PC-9 (cell line): Measurements from ENCODE around the gene FBF1.

Experiments
- EZH2 ChIP-seq: fragments of 200-600 bp; sonication (generic); IDR thresholded peaks from 2 replicates; pipeline ENCODE4 v1.8.0; 2017; ENCODE audit warnings: antibody characterized with exemption, low read depth
- TF ChIP-seq, protein P1 (sequence below): fragments of 200-600 bp; sonication (generic); conservative IDR thresholded peaks from 2 replicates; pipeline ENCODE4 v1.6.1; 2017; ENCODE audit warnings: mixed run types, antibody characterized with exemption, mild to moderate bottlenecking, moderate library complexity

DNA sequence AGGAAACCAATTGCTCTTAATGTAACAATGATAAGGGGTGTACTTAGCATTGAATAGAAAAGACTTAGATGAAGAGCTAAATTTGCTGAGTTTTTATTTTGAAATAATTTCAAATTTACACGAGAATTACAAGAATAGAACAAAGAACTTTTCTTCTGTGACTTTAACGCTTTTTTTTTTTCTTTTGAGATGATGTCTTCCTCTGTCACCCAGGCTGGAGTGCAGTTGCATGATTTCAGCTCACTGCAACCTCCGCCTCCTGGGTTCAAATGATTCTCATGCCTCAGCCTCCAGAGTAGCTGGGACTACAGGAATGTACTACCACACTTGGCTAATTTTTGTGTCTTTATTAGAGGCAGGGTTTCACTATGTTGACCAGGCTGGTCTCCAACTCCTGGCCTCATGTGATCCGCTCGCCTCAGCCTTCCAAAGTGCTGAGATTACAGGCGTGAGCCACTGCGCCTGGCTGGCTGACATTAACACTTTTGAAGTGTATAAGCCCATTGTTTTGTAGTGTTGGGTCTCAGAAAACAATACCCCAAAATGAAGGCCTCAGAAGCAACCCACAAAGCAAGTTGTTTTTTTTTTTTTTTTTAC lies 40.3 kb upstream of the FBF1 start:
- TF ChIP-seq, protein P1, sequence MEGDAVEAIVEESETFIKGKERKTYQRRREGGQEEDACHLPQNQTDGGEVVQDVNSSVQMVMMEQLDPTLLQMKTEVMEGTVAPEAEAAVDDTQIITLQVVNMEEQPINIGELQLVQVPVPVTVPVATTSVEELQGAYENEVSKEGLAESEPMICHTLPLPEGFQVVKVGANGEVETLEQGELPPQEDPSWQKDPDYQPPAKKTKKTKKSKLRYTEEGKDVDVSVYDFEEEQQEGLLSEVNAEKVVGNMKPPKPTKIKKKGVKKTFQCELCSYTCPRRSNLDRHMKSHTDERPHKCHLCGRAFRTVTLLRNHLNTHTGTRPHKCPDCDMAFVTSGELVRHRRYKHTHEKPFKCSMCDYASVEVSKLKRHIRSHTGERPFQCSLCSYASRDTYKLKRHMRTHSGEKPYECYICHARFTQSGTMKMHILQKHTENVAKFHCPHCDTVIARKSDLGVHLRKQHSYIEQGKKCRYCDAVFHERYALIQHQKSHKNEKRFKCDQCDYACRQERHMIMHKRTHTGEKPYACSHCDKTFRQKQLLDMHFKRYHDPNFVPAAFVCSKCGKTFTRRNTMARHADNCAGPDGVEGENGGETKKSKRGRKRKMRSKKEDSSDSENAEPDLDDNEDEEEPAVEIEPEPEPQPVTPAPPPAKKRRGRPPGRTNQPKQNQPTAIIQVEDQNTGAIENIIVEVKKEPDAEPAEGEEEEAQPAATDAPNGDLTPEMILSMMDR = no peak
- TF ChIP-seq EZH2 = no peak
